ENCODE data around the gene ACSS1. TPM values are rescaled to one million over a fixed set of nuclear protein-coding genes. Genes with fewer than 3 reads are reported as not detected.

The ACSS1 gene
- total and polyA plus RNA-seq, 2 of the 8 experiments (the other 6 are each of a cell fraction or from before 2014, with no cell fraction given), result 2.6 to 3.4 TPM

DNA sequence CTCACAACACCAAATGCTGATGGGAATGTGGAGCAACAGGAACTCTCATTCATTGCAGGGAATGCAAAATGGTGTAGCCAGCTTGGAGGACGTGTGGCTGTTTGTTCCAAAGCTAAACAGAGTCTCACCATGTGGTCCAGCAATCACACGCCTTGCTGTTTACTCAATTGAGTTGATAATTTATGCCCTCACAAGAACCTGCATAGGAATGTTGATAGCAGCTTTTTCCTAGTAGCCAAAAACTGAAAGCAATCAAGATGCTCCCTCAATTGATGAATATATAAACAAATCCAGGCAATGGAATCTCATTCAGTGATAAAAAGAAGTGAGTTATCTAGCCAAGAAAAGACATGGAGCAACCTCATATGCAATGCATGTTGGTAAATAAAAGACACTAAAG, 39.6 kb upstream of the ACSS1 start (continued):
- TF ChIP-seq, protein P1, sequence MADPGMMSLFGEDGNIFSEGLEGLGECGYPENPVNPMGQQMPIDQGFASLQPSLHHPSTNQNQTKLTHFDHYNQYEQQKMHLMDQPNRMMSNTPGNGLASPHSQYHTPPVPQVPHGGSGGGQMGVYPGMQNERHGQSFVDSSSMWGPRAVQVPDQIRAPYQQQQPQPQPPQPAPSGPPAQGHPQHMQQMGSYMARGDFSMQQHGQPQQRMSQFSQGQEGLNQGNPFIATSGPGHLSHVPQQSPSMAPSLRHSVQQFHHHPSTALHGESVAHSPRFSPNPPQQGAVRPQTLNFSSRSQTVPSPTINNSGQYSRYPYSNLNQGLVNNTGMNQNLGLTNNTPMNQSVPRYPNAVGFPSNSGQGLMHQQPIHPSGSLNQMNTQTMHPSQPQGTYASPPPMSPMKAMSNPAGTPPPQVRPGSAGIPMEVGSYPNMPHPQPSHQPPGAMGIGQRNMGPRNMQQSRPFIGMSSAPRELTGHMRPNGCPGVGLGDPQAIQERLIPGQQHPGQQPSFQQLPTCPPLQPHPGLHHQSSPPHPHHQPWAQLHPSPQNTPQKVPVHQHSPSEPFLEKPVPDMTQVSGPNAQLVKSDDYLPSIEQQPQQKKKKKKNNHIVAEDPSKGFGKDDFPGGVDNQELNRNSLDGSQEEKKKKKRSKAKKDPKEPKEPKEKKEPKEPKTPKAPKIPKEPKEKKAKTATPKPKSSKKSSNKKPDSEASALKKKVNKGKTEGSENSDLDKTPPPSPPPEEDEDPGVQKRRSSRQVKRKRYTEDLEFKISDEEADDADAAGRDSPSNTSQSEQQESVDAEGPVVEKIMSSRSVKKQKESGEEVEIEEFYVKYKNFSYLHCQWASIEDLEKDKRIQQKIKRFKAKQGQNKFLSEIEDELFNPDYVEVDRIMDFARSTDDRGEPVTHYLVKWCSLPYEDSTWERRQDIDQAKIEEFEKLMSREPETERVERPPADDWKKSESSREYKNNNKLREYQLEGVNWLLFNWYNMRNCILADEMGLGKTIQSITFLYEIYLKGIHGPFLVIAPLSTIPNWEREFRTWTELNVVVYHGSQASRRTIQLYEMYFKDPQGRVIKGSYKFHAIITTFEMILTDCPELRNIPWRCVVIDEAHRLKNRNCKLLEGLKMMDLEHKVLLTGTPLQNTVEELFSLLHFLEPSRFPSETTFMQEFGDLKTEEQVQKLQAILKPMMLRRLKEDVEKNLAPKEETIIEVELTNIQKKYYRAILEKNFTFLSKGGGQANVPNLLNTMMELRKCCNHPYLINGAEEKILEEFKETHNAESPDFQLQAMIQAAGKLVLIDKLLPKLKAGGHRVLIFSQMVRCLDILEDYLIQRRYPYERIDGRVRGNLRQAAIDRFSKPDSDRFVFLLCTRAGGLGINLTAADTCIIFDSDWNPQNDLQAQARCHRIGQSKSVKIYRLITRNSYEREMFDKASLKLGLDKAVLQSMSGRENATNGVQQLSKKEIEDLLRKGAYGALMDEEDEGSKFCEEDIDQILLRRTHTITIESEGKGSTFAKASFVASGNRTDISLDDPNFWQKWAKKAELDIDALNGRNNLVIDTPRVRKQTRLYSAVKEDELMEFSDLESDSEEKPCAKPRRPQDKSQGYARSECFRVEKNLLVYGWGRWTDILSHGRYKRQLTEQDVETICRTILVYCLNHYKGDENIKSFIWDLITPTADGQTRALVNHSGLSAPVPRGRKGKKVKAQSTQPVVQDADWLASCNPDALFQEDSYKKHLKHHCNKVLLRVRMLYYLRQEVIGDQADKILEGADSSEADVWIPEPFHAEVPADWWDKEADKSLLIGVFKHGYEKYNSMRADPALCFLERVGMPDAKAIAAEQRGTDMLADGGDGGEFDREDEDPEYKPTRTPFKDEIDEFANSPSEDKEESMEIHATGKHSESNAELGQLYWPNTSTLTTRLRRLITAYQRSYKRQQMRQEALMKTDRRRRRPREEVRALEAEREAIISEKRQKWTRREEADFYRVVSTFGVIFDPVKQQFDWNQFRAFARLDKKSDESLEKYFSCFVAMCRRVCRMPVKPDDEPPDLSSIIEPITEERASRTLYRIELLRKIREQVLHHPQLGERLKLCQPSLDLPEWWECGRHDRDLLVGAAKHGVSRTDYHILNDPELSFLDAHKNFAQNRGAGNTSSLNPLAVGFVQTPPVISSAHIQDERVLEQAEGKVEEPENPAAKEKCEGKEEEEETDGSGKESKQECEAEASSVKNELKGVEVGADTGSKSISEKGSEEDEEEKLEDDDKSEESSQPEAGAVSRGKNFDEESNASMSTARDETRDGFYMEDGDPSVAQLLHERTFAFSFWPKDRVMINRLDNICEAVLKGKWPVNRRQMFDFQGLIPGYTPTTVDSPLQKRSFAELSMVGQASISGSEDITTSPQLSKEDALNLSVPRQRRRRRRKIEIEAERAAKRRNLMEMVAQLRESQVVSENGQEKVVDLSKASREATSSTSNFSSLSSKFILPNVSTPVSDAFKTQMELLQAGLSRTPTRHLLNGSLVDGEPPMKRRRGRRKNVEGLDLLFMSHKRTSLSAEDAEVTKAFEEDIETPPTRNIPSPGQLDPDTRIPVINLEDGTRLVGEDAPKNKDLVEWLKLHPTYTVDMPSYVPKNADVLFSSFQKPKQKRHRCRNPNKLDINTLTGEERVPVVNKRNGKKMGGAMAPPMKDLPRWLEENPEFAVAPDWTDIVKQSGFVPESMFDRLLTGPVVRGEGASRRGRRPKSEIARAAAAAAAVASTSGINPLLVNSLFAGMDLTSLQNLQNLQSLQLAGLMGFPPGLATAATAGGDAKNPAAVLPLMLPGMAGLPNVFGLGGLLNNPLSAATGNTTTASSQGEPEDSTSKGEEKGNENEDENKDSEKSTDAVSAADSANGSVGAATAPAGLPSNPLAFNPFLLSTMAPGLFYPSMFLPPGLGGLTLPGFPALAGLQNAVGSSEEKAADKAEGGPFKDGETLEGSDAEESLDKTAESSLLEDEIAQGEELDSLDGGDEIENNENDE (IDR thresholded peaks at IDR 0.05; ENCODE audit: insufficient replicate concordance, low read length), result no peak
